ENCODE data around the gene LRRC57. TPM values are rescaled to one million over a fixed set of nuclear protein-coding genes. Genes with fewer than 3 reads are reported as not detected.

The LRRC57 gene
- total and polyA plus RNA-seq, 2 of the 8 experiments (the other 6 are each of a cell fraction or from before 2014, with no cell fraction given), result 5.0 to 12.7 TPM

- TF ChIP-seq TAF7 (optimal IDR thresholded peaks at IDR 0.05; ENCODE audit: borderline replicate concordance, low read depth, low read length) (no peak), ZNF274 (IDR thresholded peaks at IDR 0.05; ENCODE audit: borderline replicate concordance, extremely low read depth, low read length) (no peak), CTBP2 (IDR thresholded peaks at IDR 0.05; ENCODE audit: borderline replicate concordance, insufficient read depth, insufficient read length, low read length) (no peak), SP1 (IDR thresholded peaks at IDR 0.05; ENCODE audit: low read depth, low read length) (no peak), ATF3 (IDR thresholded peaks at IDR 0.05; ENCODE audit: insufficient read depth, low read depth, low read length) (no peak), PHF8 (conservative IDR thresholded peaks at IDR 0.05; ENCODE audit: low read depth, low read length) (no peak), GTF2F1 (IDR thresholded peaks at IDR 0.05; ENCODE audit: borderline replicate concordance, low read depth, low read length) (no peak), E2F6 (IDR thresholded peaks at IDR 0.05) (no peak), RFX5 (IDR thresholded peaks at IDR 0.05; ENCODE audit: borderline replicate concordance, low read depth, low read length) (no peak), KDM4A (IDR thresholded peaks at IDR 0.05; ENCODE audit: low read depth, low read length, severe bottlenecking) (no peak)
- H3K14ac ChIP-seq (ENCODE audit: insufficient read length), result no peak overlapping the region
- no peaks in the 10 kb centered on the region for H3K27me3 ChIP-seq (replicated peaks in 1 of 4; ENCODE audit: control insufficient read depth in 3 of 4, extremely low read depth in 1 of 4, insufficient read depth in 3 of 4, low read length in 3 of 4)
- H3K27ac ChIP-seq (ENCODE audit: low read depth, low read length), result no peak overlapping the region
- H4K20me1 ChIP-seq (replicated peaks in 1 of 2; ENCODE audit: control insufficient read depth in 1 of 2, insufficient read depth in 2 of 2, low read length in 2 of 2), result no peaks in the 10 kb centered on the region
- H3K9ac ChIP-seq (replicated peaks in 1 of 4; ENCODE audit: extremely low read depth in 1 of 4, low read depth in 3 of 4, low read length in 3 of 4), result no peak overlapping the region
- no peak for DNase-seq (ENCODE audit: low read depth in 1 of 2, low spot score in 2 of 2)
- no peak overlapping the region for H3K4ac ChIP-seq (replicated peaks; ENCODE audit: insufficient read length, low read depth, low read length)
- H3K4me1 ChIP-seq (replicated peaks in 1 of 4; ENCODE audit: control insufficient read depth in 3 of 4, insufficient read depth in 4 of 4, low read length in 3 of 4), result peaks cover 0 to 4% (median under 1%) of the 10 kb centered on the region in 4 experiments; a peak in 2 of 7 replicates
- H2AK5ac ChIP-seq (ENCODE audit: low read depth, low read length), result no peak overlapping the region
- H2BK20ac ChIP-seq (ENCODE audit: low read length), result no peak overlapping the region
- no peak overlapping the region for H4K8ac ChIP-seq (ENCODE audit: extremely low read depth, insufficient read depth, low read length)
- 92% methylated on average over 5 of the region's 5 CpGs; no CpG with 5 or more reads in 1 of the 2 experiments for WGBS, 2 experiments (ENCODE audit: extremely low coverage in 1 of 2, insufficient coverage in 1 of 2, insufficient read length in 1 of 2, insufficient replicate concordance in 2 of 2, low coverage in 1 of 2, low lambda C conversion rate in 2 of 2, missing lambda C conversion rate in 1 of 2)
- H4K5ac ChIP-seq (ENCODE audit: insufficient read length, low read depth, low read length), result no peak overlapping the region
- no peak overlapping the region for H3K23ac ChIP-seq (ENCODE audit: insufficient read length)
- H3K79me1 ChIP-seq (ENCODE audit: low read depth, low read length), result no peaks in the 10 kb centered on the region
- no peaks in the 10 kb centered on the region for H3K79me2 ChIP-seq (ENCODE audit: control insufficient read depth in 1 of 2, insufficient read depth in 2 of 2, low read length in 2 of 2)
- H3K18ac ChIP-seq (ENCODE audit: extremely low read depth, low read length), result no peak overlapping the region
- no peak overlapping the region for H3K4me3 ChIP-seq (ENCODE audit: extremely low read depth in 1 of 4, insufficient read depth in 2 of 4, low read depth in 3 of 4, low read length in 4 of 4)
- POLR2A ChIA-PET (ENCODE audit: partially characterized antibody), result interaction anchor here (0.6 to 2.4 kb wide), 3 partner anchors 9 to 444 kb away, joined by 3 to 13 read pairs (median 3); no protein-coding TSS in a partner anchor
- no peak for FAIRE-seq
- no peak overlapping the region for H2AFZ ChIP-seq (ENCODE audit: low read length)
- H3K36me3 ChIP-seq (ENCODE audit: control insufficient read depth in 2 of 4, insufficient read depth in 4 of 4, low read length in 3 of 4), result no peaks in the 10 kb centered on the region; a peak in 1 of 8 replicates
- no peak overlapping the region for H2BK5ac ChIP-seq (ENCODE audit: low read depth, low read length)
- H3K23me2 ChIP-seq (ENCODE audit: low read depth, low read length), result no peaks in the 10 kb centered on the region
- no peak overlapping the region for H3K4me2 ChIP-seq (ENCODE audit: insufficient read depth in 1 of 2, low read depth in 2 of 2, low read length in 2 of 2)
- no peak overlapping the region for H4K91ac ChIP-seq (replicated peaks; ENCODE audit: insufficient read length, low read length)
- H2BK120ac ChIP-seq (replicated peaks; ENCODE audit: low read depth, low read length), result no peak overlapping the region
- H2BK15ac ChIP-seq (ENCODE audit: low read length), result no peak overlapping the region
- CTCF ChIA-PET (ENCODE audit: partially characterized antibody), result interaction anchor here (1.4 to 3.2 kb wide), 12 partner anchors 9 to 445 kb away, joined by 4 to 28 read pairs (median 8); partner anchors contain the start of gene STARD9
- H2BK12ac ChIP-seq (ENCODE audit: low read depth, low read length), result no peak overlapping the region
- H3K56ac ChIP-seq (replicated peaks; ENCODE audit: insufficient read length, low read depth, low read length), result no peak overlapping the region
- H3K9me3 ChIP-seq (ENCODE audit: insufficient read depth in 2 of 2, low read depth in 1 of 2, low read length in 1 of 2), result no peaks in the 10 kb centered on the region
Observed at GRCh38 chr15:42590619-42591237, 42.1 kb upstream of the LRRC57 start.
